Aorta (tissue), 5 donors: Measurements from ENCODE around the gene SAT2. TPM values are rescaled to one million over a fixed set of nuclear protein-coding genes. Genes with fewer than 3 reads are reported as not detected.

ENCODE experiments used
- ATAC-seq: fragments of 200-7000 bp; cut with Tn5 transposase; one replicate; pipeline ENCODE4 v1.9.1; 2022; ENCODE audit warnings: moderate library complexity; ENCODE audit not compliant: low FRiP score
- DNase-seq, 2 donors: peaks; one replicate each; pipeline ENCODE4 v3.0.0-alpha.2; 2020
- H3K27ac ChIP-seq, 2 donors: one replicate each; pipeline ENCODE4 v1.5.1; 2013; ENCODE audit warnings: low read length in 2 of 2, mild to moderate bottlenecking in 2 of 2, moderate library complexity in 2 of 2, control low read depth in 1 of 2, inconsistent platforms in 1 of 2, low read depth in 1 of 2
- H3K27me3 ChIP-seq, 2 donors: one replicate each; pipeline ENCODE4 v1.6.1; 2013; ENCODE audit warnings: control low read depth in 1 of 2, low read length in 1 of 2, mild to moderate bottlenecking in 1 of 2, moderate library complexity in 1 of 2; ENCODE audit not compliant: insufficient read depth in 2 of 2, control insufficient read depth in 1 of 2
- H3K36me3 ChIP-seq, 2 donors: one replicate each; pipeline ENCODE4 v1.6.1; 2013; ENCODE audit warnings: control low read depth in 1 of 2, low read length in 1 of 2, mild to moderate bottlenecking in 1 of 2; ENCODE audit not compliant: insufficient read depth in 2 of 2, control insufficient read depth in 1 of 2
- H3K4me1 ChIP-seq, 2 donors: one replicate each; pipeline ENCODE4 v1.6.1; 2013; ENCODE audit warnings: low read length in 2 of 2, control low read depth in 1 of 2, mild to moderate bottlenecking in 1 of 2, moderate library complexity in 1 of 2; ENCODE audit not compliant: insufficient read depth in 2 of 2, control insufficient read depth in 1 of 2
- H3K4me3 ChIP-seq, 2 donors: one replicate each; pipeline ENCODE4 v1.5.1; 2013; ENCODE audit warnings: low read length in 2 of 2, control low read depth in 1 of 2, mild to moderate bottlenecking in 1 of 2
- H3K9me3 ChIP-seq: one replicate; pipeline ENCODE4 v1.6.1; 2013; ENCODE audit warnings: mild to moderate bottlenecking, low read length; ENCODE audit not compliant: control insufficient read depth
- WGBS, 2 donors: extraction: QIAGEN DNeasy Blood & Tissue Kit; methylation state at CpG; one replicate each; pipeline ENCODE4 v1.1.7; 2013; 5-methylcytosine and 5-hydroxymethylcytosine counted together
- intact Hi-C, 2 donors: fragments of 100-400 bp; cut with DNase I; formaldehyde crosslinking; loops; one replicate each; pipeline versions ENCODE4 v1.14.2 to v1.15.0; 2022
- polyA plus RNA-seq, 2 donors: library from polyadenylated mRNA; stranded (reverse); fragments of 200-250 nt; gene quantifications; one replicate each; pipeline ENCODE4 v1.2.3, GENCODE V29; 2013
- total RNA-seq, 2 donors: library from RNA; stranded (reverse); fragmentation: NEBNext Ultra II Directional; extraction: Animal tissue kit (Norgen Biotek cat#: 25700); gene quantifications; one replicate each; pipeline ENCODE4 v1.2.1, GENCODE V29; 2021
- donor health status: healthy with polysubstance abuse.
- donor health status: Bipolar disorder and iron deficiency.
- donor health status: DM: no; HTN: no; CAD: no.
- donor health status: DM: no; HTN: no; CAD: no.
- donor health status: DM: yes; HTN: yes; CAD: no.

Gene SAT2
- total and polyA plus RNA-seq, 4 donors, result 45.9 to 180 (median 110) TPM

DNA sequence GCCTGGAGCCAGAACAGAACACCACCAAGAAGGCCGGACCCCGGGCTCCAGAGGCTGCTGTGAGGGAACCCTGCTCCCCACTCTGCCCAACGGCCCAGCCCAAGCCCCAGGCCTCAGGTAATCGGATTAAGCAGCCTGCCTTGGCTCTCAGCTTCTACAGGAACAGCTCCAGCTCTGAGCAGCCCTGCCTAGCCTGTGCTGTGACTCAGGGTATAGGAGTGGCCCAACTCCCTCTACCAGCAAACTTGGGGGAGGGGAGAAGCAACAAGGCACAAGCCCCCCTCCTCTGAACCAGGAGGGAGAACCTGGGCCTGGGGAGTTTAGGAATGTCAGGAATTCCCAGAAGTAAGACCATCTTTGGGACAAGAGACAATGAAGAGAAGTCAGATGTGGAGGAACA, 36.9 kb downstream of the SAT2 start:
- no peaks in the 10 kb centered on the region for H3K4me1 ChIP-seq
- H3K4me3 ChIP-seq, result no peak overlapping the region
- ATAC-seq, result no peak
- H3K9me3 ChIP-seq, result no peaks in the 10 kb centered on the region
- intact Hi-C loops, result loop anchor here in 1 of 2 donors (2.0 kb wide), 1 partner anchor 78 kb away; no protein-coding TSS in a partner anchor
- H3K36me3 ChIP-seq, result peaks cover 11 to 21% of the 10 kb centered on the region in 2 donors
- no peak for DNase-seq
- WGBS, 2 donors, result 66 to 72% methylated on average over 4 of the region's 4 CpGs
- no peaks in the 10 kb centered on the region for H3K27me3 ChIP-seq
- no peak overlapping the region for H3K27ac ChIP-seq

DNA sequence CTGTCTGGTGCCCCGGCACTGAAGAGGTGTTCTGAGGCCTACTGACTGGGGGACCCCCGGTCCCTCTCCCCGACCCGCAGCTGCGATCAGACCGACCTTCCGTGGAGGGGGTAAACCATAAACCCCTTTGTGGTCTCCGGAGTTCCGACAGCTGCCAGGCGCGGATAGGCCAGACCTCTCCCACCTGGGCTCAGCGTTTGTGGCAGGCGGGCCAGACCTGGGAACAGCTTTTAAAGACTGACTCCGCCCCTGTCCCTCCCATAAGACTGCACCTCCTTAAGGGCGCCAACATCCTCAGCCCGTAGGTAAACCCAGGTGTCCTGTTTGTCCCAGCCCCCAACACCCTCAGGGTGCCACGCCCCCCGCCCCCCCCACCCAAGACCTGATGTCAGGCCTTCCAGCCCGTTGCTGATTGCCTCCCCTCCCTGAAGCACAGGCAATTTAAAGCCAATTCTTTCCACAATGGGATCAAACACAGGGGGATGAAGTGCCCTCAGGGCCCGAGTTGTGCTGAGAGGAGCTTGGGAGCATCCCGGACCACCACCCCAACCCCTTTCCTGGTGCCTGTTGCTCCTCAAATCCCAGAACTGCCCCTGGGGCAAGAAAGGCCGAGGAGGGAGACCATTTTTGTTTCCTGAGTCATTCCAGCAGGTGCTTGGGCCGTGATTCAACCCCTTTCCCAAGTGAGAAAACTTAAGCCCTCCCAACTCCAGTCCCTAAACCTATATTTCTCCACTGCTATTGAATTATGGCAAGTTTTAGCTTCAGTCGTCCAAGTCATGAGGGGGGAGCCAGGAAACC, 37.5 kb downstream of the SAT2 start, which contains the start of gene SOX15:
SOX15 (minus strand) TSS at position 204 of the 801 bp plus-strand sequence. CDS start 418 bp downstream, outside the sequence.
- intact Hi-C loops, result loop anchor here (2.0 to 5.0 kb wide), 3 partner anchors 67 to 78 kb away; no protein-coding TSS in a partner anchor
- no peaks in the 10 kb centered on the region for H3K9me3 ChIP-seq
- DNase-seq (no peak), ATAC-seq (no peak)
- no peaks in the 10 kb centered on the region for H3K4me1 ChIP-seq
- 59 to 62% methylated on average over 24 of the region's 24 CpGs for WGBS, 2 donors
- H3K4me3 ChIP-seq, result peak within 1 kb of the TSS in 1 of 2 donors; percentile 14
- no peak within 1 kb of the TSS for H3K27ac ChIP-seq
- H3K36me3 ChIP-seq, result peaks cover 11 to 16% of the 10 kb centered on the region in 2 donors
- H3K27me3 ChIP-seq, result no peaks in the 10 kb centered on the region

DNA sequence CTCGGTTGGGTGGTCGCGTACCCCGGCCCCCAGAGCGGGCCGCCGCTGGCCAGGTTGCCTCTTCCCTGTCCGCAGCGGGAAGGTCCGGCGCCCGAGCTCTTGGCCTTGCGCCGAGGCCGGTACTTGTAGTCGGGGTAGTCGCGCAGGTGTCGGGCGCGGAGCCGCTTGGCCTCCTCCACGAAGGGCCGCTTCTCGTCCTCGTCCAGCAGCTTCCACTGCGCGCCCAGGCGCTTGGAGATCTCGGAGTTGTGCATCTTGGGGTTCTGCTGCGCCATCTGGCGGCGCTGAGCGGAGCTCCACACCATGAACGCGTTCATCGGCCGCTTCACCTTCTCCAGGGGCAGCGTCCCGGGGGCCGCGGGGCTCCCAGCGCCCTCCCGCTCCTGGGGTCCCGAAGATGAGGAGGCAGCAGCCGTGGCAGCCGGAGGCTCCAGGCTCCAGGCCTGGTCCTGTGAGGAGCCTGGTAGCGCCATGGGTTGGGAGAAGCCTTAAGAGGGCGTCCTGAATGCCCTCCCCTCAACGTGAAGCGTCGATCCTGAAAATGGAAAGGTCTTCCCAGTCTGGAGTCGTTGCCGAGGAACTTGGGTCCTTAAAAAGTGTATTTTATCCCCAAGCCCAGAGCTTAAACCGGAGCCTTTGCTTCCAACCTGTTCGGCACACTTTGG, 38.3 kb downstream of the SAT2 start:
- H3K27ac ChIP-seq, result no peak overlapping the region
- H3K9me3 ChIP-seq, result no peaks in the 10 kb centered on the region
- peak; percentile 92 to 96 for DNase-seq
- H3K36me3 ChIP-seq, result peaks cover 11 to 14% of the 10 kb centered on the region in 2 donors
- 8 to 9% methylated on average over 55 to 56 of the region's 56 CpGs for WGBS, 2 donors
- intact Hi-C loops, result loop anchor here (2.0 to 5.0 kb wide), 2 partner anchors 67 to 77 kb away; no protein-coding TSS in a partner anchor
- ATAC-seq, result peak; percentile 91
- H3K4me3 ChIP-seq, result peak overlapping the region in 1 of 2 donors; percentile 14
- no peaks in the 10 kb centered on the region for H3K4me1 ChIP-seq
- H3K27me3 ChIP-seq, result no peaks in the 10 kb centered on the region

DNA sequence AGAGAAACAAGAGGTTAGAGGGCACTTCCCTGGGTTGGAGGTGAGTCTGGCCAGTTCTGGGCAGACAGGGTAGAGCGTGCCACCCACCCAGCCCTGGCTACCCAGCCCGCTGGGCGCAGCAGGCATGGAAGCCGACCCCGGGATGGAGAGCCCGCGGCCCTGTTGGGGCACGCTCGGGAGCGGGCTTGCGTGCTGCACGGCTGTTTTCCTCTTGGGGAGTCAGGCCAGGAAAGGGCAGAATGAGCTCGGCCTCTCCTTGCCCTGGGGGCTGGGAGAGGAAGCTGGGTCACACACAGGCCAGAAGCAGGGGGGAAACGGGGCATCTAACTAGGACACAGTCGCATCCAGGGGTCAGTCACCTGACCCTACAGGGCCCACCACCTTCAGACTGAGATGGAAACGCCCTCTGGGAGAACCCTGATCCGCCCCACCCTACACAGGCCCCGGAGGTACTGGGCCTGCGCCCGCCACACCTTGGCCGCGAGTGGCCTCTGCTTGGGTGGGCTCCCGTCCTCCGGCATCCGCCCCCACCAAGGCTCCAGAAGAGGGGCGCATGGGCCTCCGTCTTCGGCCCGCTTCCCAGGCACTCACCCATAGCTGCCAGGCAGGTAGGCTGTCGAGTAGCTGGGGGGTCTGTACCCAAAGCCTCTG, 38.9 kb downstream of the SAT2 start:
- H3K27me3 ChIP-seq, result no peaks in the 10 kb centered on the region
- peak overlapping the region in 1 of 2 donors; percentile 14 for H3K4me3 ChIP-seq
- H3K36me3 ChIP-seq, result peaks cover 9 to 14% of the 10 kb centered on the region in 2 donors
- ATAC-seq, result peak; percentile 1
- no peaks in the 10 kb centered on the region for H3K9me3 ChIP-seq
- no peak overlapping the region for H3K27ac ChIP-seq
- peak in 1 of 2 donors; percentile 80 for DNase-seq
- intact Hi-C loops, result loop anchor here (2.0 to 5.0 kb wide), 2 partner anchors 66 to 76 kb away; no protein-coding TSS in a partner anchor
- H3K4me1 ChIP-seq, result no peaks in the 10 kb centered on the region
- WGBS, 2 donors, result 36 to 49% methylated on average over 30 of the region's 30 CpGs

DNA sequence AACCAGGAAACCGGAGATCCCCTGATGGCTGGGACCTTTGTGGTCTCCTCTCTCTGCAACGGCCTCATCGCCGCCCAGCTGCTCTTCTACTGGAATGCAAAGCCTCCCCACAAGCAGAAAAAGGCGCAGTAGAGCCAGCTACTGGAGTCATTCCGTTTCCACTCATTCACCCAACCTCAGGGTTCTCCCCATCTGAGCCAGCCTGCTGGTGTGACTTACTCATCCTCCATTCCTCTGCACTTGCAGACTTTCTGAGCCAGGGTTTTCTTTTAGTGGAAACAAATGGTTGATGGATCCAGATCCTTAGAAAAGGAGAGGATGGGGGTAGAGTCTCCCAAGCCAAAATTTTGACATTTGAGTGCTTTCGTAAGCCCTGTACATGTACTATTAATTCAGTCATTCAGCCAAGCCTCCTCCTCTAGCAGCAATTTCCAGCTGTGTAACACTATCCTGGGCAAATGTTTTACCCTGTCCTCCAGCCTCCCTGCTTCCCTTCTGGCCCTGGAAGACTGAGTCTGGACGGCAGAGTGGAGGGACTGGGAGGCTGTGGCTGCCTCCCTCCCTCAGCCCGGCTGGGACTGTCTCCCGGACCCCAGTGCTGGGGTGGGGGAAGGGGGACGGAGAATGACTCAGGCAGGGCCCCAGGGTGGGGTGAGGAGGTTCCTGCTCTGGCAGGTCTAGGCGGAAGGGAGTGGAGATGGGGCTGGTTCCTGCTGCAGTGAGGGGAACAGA, 40.0 kb downstream of the SAT2 start:
- no peak for DNase-seq

DNA sequence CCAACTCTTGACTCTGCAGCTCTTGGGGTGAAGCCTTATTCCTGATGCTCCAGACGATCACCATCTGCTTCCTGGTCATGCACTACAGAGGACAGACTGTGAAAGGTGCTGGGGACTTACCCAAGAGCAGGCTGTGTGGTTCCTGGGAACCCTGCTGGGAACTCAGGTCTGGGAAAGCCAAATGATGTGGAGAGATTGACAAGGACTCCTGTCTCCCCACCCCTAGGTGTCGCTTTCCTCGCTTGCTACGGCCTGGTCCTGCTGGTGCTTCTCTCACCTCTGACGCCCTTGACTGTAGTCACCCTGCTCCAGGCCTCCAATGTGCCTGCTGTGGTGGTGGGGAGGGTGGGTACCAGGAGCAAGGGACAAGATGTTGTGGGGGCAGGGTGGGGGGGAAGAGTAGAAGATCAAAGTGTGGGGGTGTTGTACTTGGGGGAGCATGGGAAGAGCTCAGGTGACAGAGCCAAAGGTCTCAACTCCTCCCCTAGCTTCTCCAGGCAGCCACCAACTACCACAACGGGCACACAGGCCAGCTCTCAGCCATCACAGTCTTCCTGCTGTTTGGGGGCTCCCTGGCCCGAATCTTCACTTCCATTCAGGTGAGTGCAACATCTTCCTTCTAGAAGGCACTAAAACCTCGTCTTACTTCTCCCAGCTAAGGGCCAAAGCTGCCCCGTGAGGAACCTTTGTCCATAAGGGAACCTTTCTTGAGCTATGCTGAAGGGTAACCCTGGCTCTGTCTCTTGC, 40.8 kb downstream of the SAT2 start:
- intact Hi-C loops, result loop anchor here in 1 of 2 donors (5.0 kb wide), 1 partner anchor 75 kb away; no protein-coding TSS in a partner anchor
- Histone ChIP-seq H3K36me3 (peaks cover 0 to 2% of the 10 kb centered on the region in 2 donors), H3K9me3 (no peaks in the 10 kb centered on the region), H3K4me3 (no peak overlapping the region), H3K27ac (no peak overlapping the region), H3K4me1 (peaks cover 0 to 4% of the 10 kb centered on the region in 2 donors), H3K27me3 (no peaks in the 10 kb centered on the region)
- no peak for ATAC-seq
- WGBS, 2 donors, result 69 to 71% methylated on average over 9 of the region's 9 CpGs
- DNase-seq, result no peak

More for the DNA sequence above, 40.0 kb downstream of the SAT2 start:
- no peaks in the 10 kb centered on the region for H3K27me3 ChIP-seq
- ATAC-seq, result no peak
- WGBS, 2 donors, result 66 to 68% methylated on average over 12 of the region's 12 CpGs
- peaks cover 2 to 7% of the 10 kb centered on the region in 2 donors for H3K36me3 ChIP-seq
- no peaks in the 10 kb centered on the region for H3K9me3 ChIP-seq
- no peaks in the 10 kb centered on the region for H3K4me1 ChIP-seq
- no peak overlapping the region for H3K4me3 ChIP-seq
- H3K27ac ChIP-seq, result no peak overlapping the region
- intact Hi-C loops, result loop anchor here (2.0 to 5.0 kb wide), 2 partner anchors 65 to 75 kb away; no protein-coding TSS in a partner anchor

DNA sequence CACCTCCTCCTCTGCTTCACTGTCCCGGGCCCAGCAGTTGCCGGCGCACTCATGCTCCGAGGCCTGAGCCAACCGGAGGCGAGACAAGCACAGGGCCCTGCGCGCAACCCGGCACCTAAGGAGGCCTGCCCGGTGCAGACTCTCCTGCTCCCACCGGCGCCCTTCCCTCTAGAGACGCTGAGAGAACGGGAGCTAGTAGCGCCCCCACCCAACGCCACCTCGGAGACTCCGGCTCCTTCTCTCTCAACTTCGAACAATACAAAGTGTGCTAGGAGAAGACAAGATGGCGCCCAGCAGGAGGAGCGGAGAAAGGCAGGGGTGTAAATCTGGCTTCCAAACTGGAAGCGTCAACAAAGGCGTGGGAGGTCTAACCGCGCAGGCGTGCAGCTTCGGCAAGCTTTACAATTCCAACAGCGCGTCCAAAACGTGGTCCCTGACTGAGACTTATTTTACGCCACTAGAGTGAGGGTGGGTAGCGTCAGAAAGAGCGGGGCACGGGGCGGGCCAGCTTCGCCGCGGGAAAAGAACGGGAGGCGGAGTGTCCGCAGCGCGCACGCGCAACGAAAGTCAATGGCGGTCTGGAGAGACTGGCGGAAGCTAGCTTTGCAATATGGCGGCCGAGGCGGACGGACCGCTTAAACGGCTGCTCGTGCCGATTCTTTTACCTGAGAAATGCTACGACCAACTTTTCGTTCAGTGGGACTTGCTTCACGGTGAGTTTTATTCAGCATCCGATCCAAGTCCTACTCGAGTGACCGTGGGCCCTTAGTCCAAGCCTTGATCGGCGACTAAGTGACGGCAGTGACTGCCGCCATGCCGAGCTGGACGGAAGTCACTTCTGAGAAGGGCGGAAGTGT, 44.1 kb downstream of the SAT2 start, which contains the start of gene MPDU1:
MPDU1 (plus strand) TSS at position 600 of the 857 bp plus-strand sequence; CDS start at position 611, 11 bp downstream.
- intact Hi-C loops, result no loop called here
- peak; percentile 98 to 99 for DNase-seq
- Histone ChIP-seq H3K27ac (peak within 1 kb of the TSS; percentile 47 to 81), H3K9me3 (no peaks in the 10 kb centered on the region), H3K36me3 (no peaks in the 10 kb centered on the region), H3K4me1 (peaks cover 0 to 4% of the 10 kb centered on the region in 2 donors), H3K4me3 (peak within 1 kb of the TSS in 1 of 2 donors; percentile 1), H3K27me3 (no peaks in the 10 kb centered on the region)
- peak; percentile 94 for ATAC-seq
- WGBS, 2 donors, result 14% methylated on average over 69 of the region's 69 CpGs
